Activated T-cell treated with anti-CD3 and anti-CD28 coated beads, Interleukin-2, amount 50 U/mL, for 4 hours (primary cell): ENCODE results near the gene TMEM238. TPM values are rescaled to one million over a fixed set of nuclear protein-coding genes. Genes with fewer than 3 reads are reported as not detected.

ENCODE experiments used
- ATAC-seq, 2 donors: fragments of 200-7000 bp; cut with Tn5 transposase; one replicate each; pipeline ENCODE4 v1.10.0; 2021
- DNase-seq: peaks from one replicate; pipeline ENCODE4 v3.0.0-alpha.2; 2020
- H3K27me3 Mint-ChIP-seq: one replicate; pipeline ENCODE4 v1.8.0; 2021; ENCODE audit warnings: low read depth, mixed read lengths
- H3K36me3 Mint-ChIP-seq: one replicate; pipeline ENCODE4 v1.8.0; 2022; ENCODE audit warnings: mixed read lengths; ENCODE audit not compliant: insufficient read depth
- H3K4me1 Mint-ChIP-seq: one replicate; pipeline ENCODE4 v1.8.0; 2021; ENCODE audit warnings: low read depth, mixed read lengths
- H3K4me3 Mint-ChIP-seq: one replicate; pipeline ENCODE4 v1.8.0; 2021; ENCODE audit warnings: mild to moderate bottlenecking, moderate library complexity, mixed read lengths
- H3K9me3 Mint-ChIP-seq: one replicate; pipeline ENCODE4 v1.8.0; 2021; ENCODE audit warnings: mixed read lengths
- total RNA-seq, 3 donors: library from RNA; stranded (reverse); gene quantifications; one replicate each; pipeline ENCODE4 v1.2.1, GENCODE V29; 2021

The TMEM238 gene
- total RNA-seq, 3 donors from 2014 or later: 6.1 to 8.8 (median 8.4) TPM

GRCh38 chr19:55390461-55390880 lies 6.4 kb upstream of the TMEM238 start:
- DNase-seq (no peak), ATAC-seq (no peak)
- Mint-ChIP-seq H3K4me3 (no peak overlapping the region), H3K27me3 (no peaks in the 10 kb centered on the region), H3K9me3 (no peaks in the 10 kb centered on the region), H3K4me1 (peaks cover 42% of the 10 kb centered on the region), H3K36me3 (peaks cover 32% of the 10 kb centered on the region)

- no peaks in the 10 kb centered on the region for H3K27me3 Mint-ChIP-seq
- peak overlapping the region; percentile 56 for H3K4me3 Mint-ChIP-seq
- peaks cover 32% of the 10 kb centered on the region for H3K36me3 Mint-ChIP-seq
- peaks cover 45% of the 10 kb centered on the region for H3K4me1 Mint-ChIP-seq
- DNase-seq: no peak
- no peak for ATAC-seq
- no peaks in the 10 kb centered on the region for H3K9me3 Mint-ChIP-seq
Observed at GRCh38 chr19:55389386-55390317, 5.6 kb upstream of the TMEM238 start.

DNA sequence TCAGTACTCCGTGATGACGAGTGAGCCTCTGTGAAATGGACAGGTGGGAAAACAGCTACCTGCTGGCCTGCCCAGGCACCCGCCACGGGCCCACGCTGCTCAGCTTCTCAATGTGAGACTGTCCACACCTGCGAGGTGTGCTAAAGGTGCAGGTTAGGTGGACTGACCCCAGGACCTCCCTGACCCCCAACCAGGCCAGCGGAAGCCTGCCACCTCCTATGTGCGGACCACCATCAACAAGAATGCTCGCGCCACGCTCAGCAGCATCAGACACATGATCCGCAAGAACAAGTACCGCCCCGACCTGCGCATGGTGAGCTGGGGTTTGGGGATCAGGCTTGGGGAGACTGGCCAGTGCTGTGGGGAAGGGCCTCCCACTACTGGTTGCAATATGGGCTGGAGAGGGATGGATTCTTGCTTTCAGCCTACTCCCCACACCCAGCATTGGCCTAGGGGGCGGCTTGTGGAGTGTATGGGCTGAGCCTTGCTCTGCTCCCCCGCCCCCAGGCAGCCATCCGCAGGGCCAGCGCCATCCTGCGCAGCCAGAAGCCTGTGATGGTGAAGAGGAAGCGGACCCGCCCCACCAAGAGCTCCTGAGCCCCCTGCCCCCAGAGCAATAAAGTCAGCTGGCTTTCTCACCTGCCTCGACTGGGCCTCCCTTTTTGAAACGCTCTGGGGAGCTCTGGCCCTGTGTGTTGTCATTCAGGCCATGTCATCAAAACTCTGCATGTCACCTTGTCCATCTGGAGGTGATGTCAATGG lies 3.8 kb upstream of the TMEM238 start:
- Mint-ChIP-seq H3K4me3 (peak overlapping the region; percentile 100), H3K9me3 (no peaks in the 10 kb centered on the region), H3K36me3 (peaks cover 32% of the 10 kb centered on the region), H3K27me3 (no peaks in the 10 kb centered on the region), H3K4me1 (peaks cover 54% of the 10 kb centered on the region)
- no peak for DNase-seq
- no peak for ATAC-seq

- no peaks in the 10 kb centered on the region for H3K9me3 Mint-ChIP-seq
- no peak for DNase-seq
- peak overlapping the region; percentile 100 for H3K4me3 Mint-ChIP-seq
- ATAC-seq: no peak
- H3K27me3 Mint-ChIP-seq: no peaks in the 10 kb centered on the region
- peaks cover 66% of the 10 kb centered on the region for H3K4me1 Mint-ChIP-seq
- peaks cover 32% of the 10 kb centered on the region for H3K36me3 Mint-ChIP-seq
Observed at GRCh38 chr19:55386493-55386971, 2.4 kb upstream of the TMEM238 start.

DNA sequence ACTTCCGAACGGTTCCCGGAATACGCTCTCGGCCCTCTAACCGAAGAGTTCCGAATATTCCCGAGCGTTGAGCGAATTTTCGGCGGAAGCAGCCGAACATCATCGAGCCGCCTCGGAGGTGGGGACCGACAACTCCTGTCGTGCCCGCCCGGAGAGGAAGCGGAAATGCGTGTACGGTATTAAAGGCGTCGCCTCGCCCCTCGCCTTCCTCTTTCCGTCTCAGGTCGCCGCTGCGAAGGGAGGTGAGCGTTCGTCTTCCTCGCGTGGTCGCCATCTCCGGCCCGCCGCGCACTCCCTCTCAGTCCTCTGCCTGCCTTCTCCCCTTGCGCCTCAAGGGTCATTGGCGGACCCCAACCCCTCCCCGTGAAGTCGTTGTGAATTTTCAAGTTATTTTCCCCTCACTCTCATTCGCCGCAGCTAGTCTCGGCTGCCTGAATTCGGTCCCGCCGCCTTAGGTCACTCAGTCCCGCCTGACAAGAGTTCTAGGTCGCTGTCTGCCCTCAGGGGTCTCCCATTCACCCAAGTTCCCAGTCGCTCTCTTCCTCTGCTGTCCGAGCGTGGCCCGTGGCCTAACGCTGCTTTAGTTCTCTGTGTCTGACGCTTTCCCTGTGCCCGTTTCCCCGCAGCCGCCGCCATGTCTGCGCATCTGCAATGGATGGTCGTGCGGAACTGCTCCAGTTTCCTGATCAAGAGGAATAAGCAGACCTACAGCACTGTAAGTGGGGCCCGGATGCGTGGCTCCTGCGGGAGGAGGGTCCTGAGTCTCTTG lies 1.8 kb upstream of the TMEM238 start, which contains the start of gene RPL28:
Gene RPL28, plus strand, starts transcription at position 209 of the 769 bp plus-strand sequence. Its CDS starts 426 bp downstream, at position 635.
- DNase-seq (peak; percentile 97), ATAC-seq (peak; percentile 75)
- peak within 1 kb of the TSS; percentile 100 for H3K4me3 Mint-ChIP-seq
- no peaks in the 10 kb centered on the region for H3K9me3 Mint-ChIP-seq
- H3K4me1 Mint-ChIP-seq: peaks cover 64% of the 10 kb centered on the region
- H3K27me3 Mint-ChIP-seq: no peaks in the 10 kb centered on the region
- H3K36me3 Mint-ChIP-seq: peaks cover 32% of the 10 kb centered on the region

- Mint-ChIP-seq H3K27me3 (no peaks in the 10 kb centered on the region), H3K9me3 (no peaks in the 10 kb centered on the region), H3K36me3 (peaks cover 31% of the 10 kb centered on the region), H3K4me3 (peak overlapping the region; percentile 100), H3K4me1 (peaks cover 59% of the 10 kb centered on the region)
- DNase-seq: peak; percentile 92
- ATAC-seq: peak; percentile 77
Observed at GRCh38 chr19:55384920-55385723, 1.0 kb upstream of the TMEM238 start.

- DNase-seq (peak; percentile 35), ATAC-seq (peak; percentile 11)
- peaks cover 44% of the 10 kb centered on the region for H3K4me1 Mint-ChIP-seq
- no peaks in the 10 kb centered on the region for H3K9me3 Mint-ChIP-seq
- H3K36me3 Mint-ChIP-seq: peaks cover 23% of the 10 kb centered on the region
- H3K27me3 Mint-ChIP-seq: no peaks in the 10 kb centered on the region
- peak overlapping the region; percentile 86 for H3K4me3 Mint-ChIP-seq
Observed at GRCh38 chr19:55383279-55384130, 587 bp downstream of the TMEM238 start.

DNA sequence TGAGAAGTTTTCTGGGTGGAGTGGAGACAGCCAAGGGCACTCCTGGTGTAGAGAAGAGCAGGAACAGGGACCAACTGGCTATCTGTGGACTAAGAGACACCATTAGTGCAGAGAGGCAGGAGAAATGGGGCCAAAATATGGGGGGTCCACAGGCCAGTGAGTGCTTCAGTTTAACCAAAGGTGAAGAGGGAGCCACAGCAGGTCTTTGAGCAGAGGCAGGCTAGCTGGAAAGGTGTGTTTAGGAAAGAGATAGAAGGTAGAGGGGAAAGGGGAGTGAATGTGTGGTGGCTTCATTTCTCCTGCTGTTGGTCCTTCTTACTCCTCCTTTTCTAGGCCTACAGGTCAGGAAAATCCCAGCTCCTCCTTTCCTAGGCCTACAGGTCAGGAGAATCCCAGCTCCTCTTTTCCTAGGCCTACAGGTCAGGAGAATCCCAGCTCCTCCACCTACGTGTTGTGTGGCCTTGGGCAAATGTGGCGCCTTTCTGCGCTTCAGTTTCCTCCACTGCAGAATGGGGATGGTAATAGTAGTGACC lies 1.5 kb downstream of the TMEM238 start:
- peaks cover 20% of the 10 kb centered on the region for H3K36me3 Mint-ChIP-seq
- ATAC-seq (no peak), DNase-seq (no peak)
- peak overlapping the region; percentile 86 for H3K4me3 Mint-ChIP-seq
- H3K4me1 Mint-ChIP-seq: peaks cover 36% of the 10 kb centered on the region
- no peaks in the 10 kb centered on the region for H3K9me3 Mint-ChIP-seq
- H3K27me3 Mint-ChIP-seq: no peaks in the 10 kb centered on the region

DNA sequence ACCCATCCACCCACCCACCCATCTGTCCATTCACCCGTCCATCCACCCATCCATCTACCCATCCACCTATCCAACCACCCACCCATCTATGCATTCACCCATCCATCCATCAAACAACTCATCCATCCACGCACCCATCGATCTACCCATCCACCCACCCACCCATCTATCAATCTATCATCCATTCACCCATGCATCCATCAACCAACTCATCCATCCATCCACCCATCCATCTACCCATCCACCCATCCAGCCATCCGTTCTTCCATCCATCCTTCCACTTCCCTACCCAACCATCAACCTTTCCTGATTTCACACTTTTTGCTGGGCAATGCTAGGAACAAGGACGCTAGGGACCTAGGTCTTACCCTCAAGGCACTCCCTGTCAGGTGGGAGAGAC lies 2.1 kb downstream of the TMEM238 start:
- Mint-ChIP-seq H3K9me3 (no peaks in the 10 kb centered on the region), H3K27me3 (no peaks in the 10 kb centered on the region), H3K4me1 (peaks cover 30% of the 10 kb centered on the region), H3K4me3 (peak overlapping the region; percentile 86), H3K36me3 (peaks cover 14% of the 10 kb centered on the region)
- DNase-seq (no peak), ATAC-seq (no peak)

- H3K36me3 Mint-ChIP-seq: no peaks in the 10 kb centered on the region
- no peak for DNase-seq
- H3K4me3 Mint-ChIP-seq: no peak overlapping the region
- H3K9me3 Mint-ChIP-seq: no peaks in the 10 kb centered on the region
- ATAC-seq: no peak
- H3K4me1 Mint-ChIP-seq: peaks cover 17% of the 10 kb centered on the region
- peaks cover 8% of the 10 kb centered on the region for H3K27me3 Mint-ChIP-seq
Observed at GRCh38 chr19:55379174-55379573, 4.9 kb downstream of the TMEM238 start.

DNA sequence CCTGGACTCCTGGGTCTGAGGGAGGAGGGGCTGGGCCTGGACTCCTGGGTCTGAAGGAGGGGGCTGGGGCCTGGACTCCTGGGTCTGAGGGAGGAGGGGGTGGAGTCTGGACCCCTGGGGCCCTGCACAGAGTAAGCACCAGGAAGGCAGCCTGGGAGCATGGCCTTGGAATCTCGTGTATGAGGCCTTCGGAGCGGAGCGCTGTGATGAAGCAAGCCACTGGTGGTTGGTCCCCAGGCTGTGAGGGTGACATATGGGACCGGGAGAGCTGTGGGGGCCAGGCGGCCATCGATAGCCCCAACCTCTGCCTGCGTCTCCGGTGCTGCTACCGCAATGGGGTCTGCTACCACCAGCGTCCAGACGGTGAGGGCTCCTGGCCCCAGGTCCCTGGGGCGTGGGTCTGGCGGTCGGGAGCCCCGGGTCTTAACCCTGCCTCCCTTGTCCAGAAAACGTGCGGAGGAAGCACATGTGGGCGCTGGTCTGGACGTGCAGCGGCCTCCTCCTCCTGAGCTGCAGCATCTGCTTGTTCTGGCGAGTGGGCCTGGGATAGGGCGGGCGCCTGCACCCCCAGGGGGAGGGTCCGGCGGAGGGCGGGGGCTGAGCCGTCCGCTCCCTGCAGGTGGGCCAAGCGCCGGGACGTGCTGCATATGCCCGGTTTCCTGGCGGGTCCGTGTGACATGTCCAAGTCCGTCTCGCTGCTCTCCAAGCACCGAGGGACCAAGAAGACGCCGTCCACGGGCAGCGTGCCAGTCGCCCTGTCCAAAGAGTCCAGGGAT lies 6.5 kb downstream of the TMEM238 start:
- no peak for ATAC-seq
- H3K4me1 Mint-ChIP-seq: peaks cover 11% of the 10 kb centered on the region

More for the DNA sequence above, 6.5 kb downstream of the TMEM238 start:
- Mint-ChIP-seq H3K36me3 (no peaks in the 10 kb centered on the region), H3K9me3 (no peaks in the 10 kb centered on the region), H3K4me3 (no peak overlapping the region), H3K27me3 (peaks cover 14% of the 10 kb centered on the region)
- no peak for DNase-seq
